ENCODE measurements around the gene SOCS7.
A peak's percentile ranks its signal among the peaks of the same experiment; 100 is the strongest.

SOCS7 gene

GRCh38 chr17:38419508-38419981 is 67.9 kb downstream of the SOCS7 start:
- DNase-seq (ENCODE audit: low read depth): no peak
- TF ChIP-seq, protein P1, sequence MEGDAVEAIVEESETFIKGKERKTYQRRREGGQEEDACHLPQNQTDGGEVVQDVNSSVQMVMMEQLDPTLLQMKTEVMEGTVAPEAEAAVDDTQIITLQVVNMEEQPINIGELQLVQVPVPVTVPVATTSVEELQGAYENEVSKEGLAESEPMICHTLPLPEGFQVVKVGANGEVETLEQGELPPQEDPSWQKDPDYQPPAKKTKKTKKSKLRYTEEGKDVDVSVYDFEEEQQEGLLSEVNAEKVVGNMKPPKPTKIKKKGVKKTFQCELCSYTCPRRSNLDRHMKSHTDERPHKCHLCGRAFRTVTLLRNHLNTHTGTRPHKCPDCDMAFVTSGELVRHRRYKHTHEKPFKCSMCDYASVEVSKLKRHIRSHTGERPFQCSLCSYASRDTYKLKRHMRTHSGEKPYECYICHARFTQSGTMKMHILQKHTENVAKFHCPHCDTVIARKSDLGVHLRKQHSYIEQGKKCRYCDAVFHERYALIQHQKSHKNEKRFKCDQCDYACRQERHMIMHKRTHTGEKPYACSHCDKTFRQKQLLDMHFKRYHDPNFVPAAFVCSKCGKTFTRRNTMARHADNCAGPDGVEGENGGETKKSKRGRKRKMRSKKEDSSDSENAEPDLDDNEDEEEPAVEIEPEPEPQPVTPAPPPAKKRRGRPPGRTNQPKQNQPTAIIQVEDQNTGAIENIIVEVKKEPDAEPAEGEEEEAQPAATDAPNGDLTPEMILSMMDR (conservative IDR thresholded peaks at IDR 0.05; ENCODE audit: low read depth, low read length): no peak
- H3K4me3 ChIP-seq (ENCODE audit: low read depth, low read length): no peak overlapping the region

- TF ChIP-seq, protein P1 (conservative IDR thresholded peaks at IDR 0.05; ENCODE audit: low read depth, low read length): no peak
- no peak overlapping the region for H3K4me3 ChIP-seq (ENCODE audit: low read depth, low read length)
- no peak for DNase-seq (ENCODE audit: low read depth)
Observed at GRCh38 chr17:38420518-38420917, 68.9 kb downstream of the SOCS7 start.

DNA sequence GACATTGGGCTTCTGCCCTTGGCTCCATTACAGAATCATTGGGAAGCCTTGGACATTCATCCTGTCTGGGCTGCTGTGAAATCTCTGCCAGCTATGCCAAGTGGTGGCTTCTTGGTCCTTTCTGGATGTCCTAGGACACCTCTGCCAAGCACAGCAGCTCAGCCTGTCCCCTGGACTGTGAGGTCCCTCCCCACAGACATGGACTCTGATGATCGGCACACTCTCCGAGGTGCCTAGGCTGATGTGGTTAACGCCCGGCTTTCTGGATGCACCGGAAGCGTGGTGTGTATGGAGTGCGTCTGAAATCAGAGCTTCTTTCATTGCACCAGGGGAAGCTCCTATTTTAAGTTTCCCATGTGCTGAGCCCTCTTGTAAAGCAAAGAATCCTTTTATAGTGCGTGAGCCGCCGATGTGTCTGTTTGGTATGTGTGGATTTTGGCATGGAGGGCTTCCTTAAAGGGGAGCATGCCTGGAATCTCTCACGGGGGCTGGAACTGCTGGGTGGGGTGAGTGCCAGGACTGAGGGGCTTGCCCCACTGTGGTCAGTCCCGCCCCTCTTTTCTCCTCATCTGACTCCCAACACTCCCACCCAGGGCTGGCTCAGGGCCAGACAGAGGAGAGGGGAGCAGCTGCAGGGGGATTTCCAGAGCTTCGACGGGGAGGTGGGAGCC is 69.7 kb downstream of the SOCS7 start:
- TF ChIP-seq, protein P1 (conservative IDR thresholded peaks at IDR 0.05; ENCODE audit: low read depth, low read length): no peak
- DNase-seq (ENCODE audit: low read depth): peak; percentile 65
- H3K4me3 ChIP-seq (ENCODE audit: low read depth, low read length): no peak overlapping the region

GRCh38 chr17:38421871-38422827 is 70.5 kb downstream of the SOCS7 start:
- no peak for DNase-seq (ENCODE audit: low read depth)
- TF ChIP-seq, protein P1 (conservative IDR thresholded peaks at IDR 0.05; ENCODE audit: low read depth, low read length): no peak
- H3K4me3 ChIP-seq (ENCODE audit: low read depth, low read length): no peak overlapping the region

GRCh38 chr17:38424297-38424972 is 72.8 kb downstream of the SOCS7 start:
- no peak for DNase-seq (ENCODE audit: low read depth)
- no peak overlapping the region for H3K4me3 ChIP-seq (ENCODE audit: low read depth, low read length)
- TF ChIP-seq, protein P1 (conservative IDR thresholded peaks at IDR 0.05; ENCODE audit: low read depth, low read length): no peak

DNA sequence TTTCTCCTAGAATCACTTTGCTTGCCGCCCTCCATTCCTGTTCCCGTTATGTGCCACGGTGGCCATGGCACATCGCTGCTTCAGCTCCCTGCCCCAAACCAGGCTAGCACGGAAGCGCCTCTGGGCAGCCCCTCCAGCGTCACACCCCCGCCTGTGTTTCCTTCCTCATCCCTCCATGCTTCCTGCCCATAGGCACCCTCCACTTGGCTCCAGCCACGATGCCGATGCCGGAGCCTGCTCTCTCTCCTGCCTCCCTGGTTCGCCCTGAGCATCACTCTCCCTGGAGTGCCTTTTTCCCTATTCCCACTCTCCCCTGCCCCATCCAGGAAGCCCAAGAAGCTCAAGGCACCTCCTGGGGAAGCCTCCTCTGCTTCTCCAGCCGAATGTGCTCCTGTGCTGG is 73.4 kb downstream of the SOCS7 start:
- H3K4me3 ChIP-seq (ENCODE audit: low read depth, low read length): no peak overlapping the region
- TF ChIP-seq, protein P1 (conservative IDR thresholded peaks at IDR 0.05; ENCODE audit: low read depth, low read length): no peak
- DNase-seq (ENCODE audit: low read depth): no peak
